ENCODE data around the gene NGF.

- TF ChIP-seq CTCF (conservative IDR thresholded peaks at IDR 0.05; ENCODE audit: low read length) (no peak), EZH2phosphoT487 (IDR thresholded peaks at IDR 0.05; ENCODE audit: borderline replicate concordance) (no peak)
Measured at GRCh38 chr1:115281143-115281542, 56.9 kb downstream of the NGF start.
